DOHH2 (cell line): Measurements from ENCODE around the gene KAZALD1.

Experiments used
- EZH2phosphoT487 ChIP-seq: fragments of 200-600 bp; sonication (generic); IDR thresholded peaks from 2 replicates; pipeline ENCODE4 v1.6.1; 2017; ENCODE audit warnings: borderline replicate concordance, mild to moderate bottlenecking, antibody characterized with exemption, low read length, moderate library complexity, mixed read lengths
- TF ChIP-seq, protein P1 (sequence below): fragments of 200-600 bp; sonication (generic); IDR thresholded peaks from one replicate; pipeline ENCODE4 v1.5.1; 2014; ENCODE audit warnings: antibody characterized with exemption, mild to moderate bottlenecking, low read depth, low read length; ENCODE audit not compliant: poor library complexity, severe bottlenecking

DNA sequence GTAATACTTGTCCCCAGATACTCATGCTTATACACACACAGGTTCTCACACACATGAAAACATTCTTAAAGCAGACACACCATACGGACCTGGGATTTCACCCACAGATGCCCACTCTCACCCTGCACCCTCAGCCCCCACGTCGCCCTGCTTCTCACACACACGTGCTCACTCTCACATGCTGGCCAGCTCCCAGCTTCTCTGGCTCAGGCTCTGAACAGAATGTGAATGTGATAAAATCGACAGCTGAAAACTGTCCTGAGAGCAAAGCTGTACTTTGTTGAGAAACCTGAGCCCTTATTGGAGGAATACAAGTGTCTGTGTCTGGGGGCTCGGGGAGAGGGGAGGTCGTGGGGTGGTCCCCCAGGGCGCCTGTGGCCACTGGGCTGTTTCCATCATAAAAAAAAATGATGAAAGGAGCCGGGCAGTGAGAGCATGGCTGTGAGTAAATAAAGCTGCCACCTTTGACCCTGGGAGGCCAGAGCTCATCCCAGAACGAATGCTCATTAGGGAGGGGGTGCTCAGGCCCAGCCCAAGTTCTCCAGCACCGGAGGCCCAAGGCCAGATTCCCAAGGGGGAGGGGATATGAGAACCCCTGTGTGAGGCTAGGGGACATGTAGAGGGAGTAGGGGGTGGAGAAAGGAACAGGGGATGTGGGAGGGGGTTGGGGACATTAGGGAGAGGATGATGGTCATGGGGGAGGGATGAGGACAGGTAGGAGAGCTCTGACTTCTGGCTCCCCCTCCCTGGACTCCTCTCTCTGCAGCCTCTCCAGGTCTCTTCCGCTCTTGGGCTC, 51.2 kb downstream of the KAZALD1 start:
- TF ChIP-seq, protein P1, sequence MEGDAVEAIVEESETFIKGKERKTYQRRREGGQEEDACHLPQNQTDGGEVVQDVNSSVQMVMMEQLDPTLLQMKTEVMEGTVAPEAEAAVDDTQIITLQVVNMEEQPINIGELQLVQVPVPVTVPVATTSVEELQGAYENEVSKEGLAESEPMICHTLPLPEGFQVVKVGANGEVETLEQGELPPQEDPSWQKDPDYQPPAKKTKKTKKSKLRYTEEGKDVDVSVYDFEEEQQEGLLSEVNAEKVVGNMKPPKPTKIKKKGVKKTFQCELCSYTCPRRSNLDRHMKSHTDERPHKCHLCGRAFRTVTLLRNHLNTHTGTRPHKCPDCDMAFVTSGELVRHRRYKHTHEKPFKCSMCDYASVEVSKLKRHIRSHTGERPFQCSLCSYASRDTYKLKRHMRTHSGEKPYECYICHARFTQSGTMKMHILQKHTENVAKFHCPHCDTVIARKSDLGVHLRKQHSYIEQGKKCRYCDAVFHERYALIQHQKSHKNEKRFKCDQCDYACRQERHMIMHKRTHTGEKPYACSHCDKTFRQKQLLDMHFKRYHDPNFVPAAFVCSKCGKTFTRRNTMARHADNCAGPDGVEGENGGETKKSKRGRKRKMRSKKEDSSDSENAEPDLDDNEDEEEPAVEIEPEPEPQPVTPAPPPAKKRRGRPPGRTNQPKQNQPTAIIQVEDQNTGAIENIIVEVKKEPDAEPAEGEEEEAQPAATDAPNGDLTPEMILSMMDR, result no peak
- no peak for TF ChIP-seq EZH2phosphoT487
